Ovary (tissue), 9 donors: Measurements from ENCODE around the gene INTS15. TPM values are rescaled to one million over a fixed set of nuclear protein-coding genes. Genes with fewer than 3 reads are reported as not detected.

Experiments
- DNase-seq, 5 donors: peaks; one replicate each; pipeline ENCODE4 v3.0.0-alpha.2; 2019 to 2020
- H3K27ac ChIP-seq, 2 donors: fragments of 200-600 bp; one replicate each; pipeline versions ENCODE4 v1.5.1 to v1.8.0; 2019 to 2022
- H3K27me3 ChIP-seq: fragments of 200-600 bp; one replicate; pipeline ENCODE4 v1.8.0; 2022
- H3K36me3 ChIP-seq: fragments of 200-600 bp; sonication (generic); one replicate; pipeline ENCODE4 v1.5.1; 2019
- H3K4me1 ChIP-seq: one replicate; pipeline ENCODE4 v1.8.1; 2013; ENCODE audit warnings: mild to moderate bottlenecking, moderate library complexity; ENCODE audit not compliant: insufficient read depth
- H3K4me3 ChIP-seq: fragments of 200-600 bp; sonication (generic); one replicate; pipeline ENCODE4 v1.5.1; 2017
- H3K9me3 ChIP-seq, 2 donors: fragments of 200-600 bp in 1 of 2; sonication (generic) in 1 of 2; one replicate each; pipeline versions ENCODE4 v1.5.1 to v1.8.1; 2013 to 2019; ENCODE audit warnings: mild to moderate bottlenecking in 1 of 2, moderate library complexity in 1 of 2
- CTCF ChIP-seq, 3 donors: fragments of 450-650 bp in 2 of 3; fragments of 200-600 bp in 1 of 3; IDR thresholded peaks; one replicate each; pipeline versions ENCODE4 v1.5.1 to v1.8.0; 2016 to 2022; ENCODE audit warnings: antibody characterized with exemption in 3 of 3, mild to moderate bottlenecking in 1 of 3
- EP300 ChIP-seq: sonication (generic); formaldehyde crosslinking; IDR thresholded peaks from one replicate; pipeline ENCODE4 v1.6.1; 2017; ENCODE audit warnings: antibody characterized with exemption
- POLR2A ChIP-seq: fragments of 450-650 bp; IDR thresholded peaks from one replicate; pipeline ENCODE4 v1.6.1; 2017; ENCODE audit warnings: antibody characterized with exemption, mild to moderate bottlenecking, moderate library complexity
- WGBS, 3 donors: extraction: QIAGEN DNeasy Blood & Tissue Kit in 1 of 3; methylation state at CpG; one replicate each; pipeline versions ENCODE4 v1.1.5 to v1.1.7; 2013 to 2017; 5-methylcytosine and 5-hydroxymethylcytosine counted together
- intact Hi-C, 4 donors: fragments of 100-400 bp; cut with DNase I; formaldehyde crosslinking; loops; one replicate each; pipeline versions ENCODE4 v1.11.0 to v1.15.1; 2022 to 2023
- polyA plus RNA-seq, 2 donors: library from polyadenylated mRNA; stranded (reverse); fragments of 200-250 nt in 1 of 2; fragments of 350-450 nt in 1 of 2; fragmentation: Illumina TruSeq in 1 of 2; extraction: RNeasy Lipid Tissue Mini Kit (QIAGEN cat#74804) in 1 of 2; gene quantifications; one replicate each; pipeline ENCODE4 v1.2.3, GENCODE V29; 2013 to 2014
- total RNA-seq, 7 donors: library from RNA; depleted of rRNA in 2 of 7; stranded (reverse); fragments of >200 nt in 2 of 7; fragmentation: NEBNext Ultra II Directional in 3 of 7; extraction: Animal tissue kit (Norgen Biotek cat#: 25700) in 3 of 7; gene quantifications; one replicate each; pipeline versions ENCODE4 v1.1.0 to v1.2.4, GENCODE V29; 2016 to 2023
- donor health status: DM: no; HTN: no; CAD: no; lungs with moderate emphysema.
- donor health status: DM: no; HTN: no; CAD: no.
- donor health status: Bipolar disorder and iron deficiency.
- donor health status: DM: yes; HTN: yes; CAD: no.
- donor health status: DM: no; HTN: no; CAD: no.
- donor health status: DM: yes; HTN: yes; CAD: no.

The INTS15 gene
- total and polyA plus RNA-seq, 9 donors, result 20.3 to 35.0 (median 30.2) TPM

GRCh38 chr7:6589151-6589828 lies 531 bp upstream of the INTS15 start:
- Histone ChIP-seq H3K27me3 (no peaks in the 10 kb centered on the region), H3K4me1 (no peaks in the 10 kb centered on the region), H3K9me3 (no peaks in the 10 kb centered on the region), H3K4me3 (peak overlapping the region; percentile 80), H3K36me3 (no peaks in the 10 kb centered on the region), H3K27ac (peak overlapping the region in 1 of 2 donors; percentile 70)
- TF ChIP-seq POLR2A, result no peak
- no peak for TF ChIP-seq EP300
- TF ChIP-seq CTCF (IDR thresholded peaks at IDR 0.05), result no peak
- whole genome bisulfite sequencing, 3 donors, result 39 to 46% (median 41%) methylated on average over 20 to 22 of the region's 22 CpGs
- no peak for DNase-seq
- intact Hi-C loops, result loop anchor here in 1 of 4 donors (10.0 kb wide), 1 partner anchor 596 kb away; the partner anchor contains the start of gene C1GALT1

GRCh38 chr7:6590645-6591110 lies 857 bp downstream of the INTS15 start:
- no peaks in the 10 kb centered on the region for H3K36me3 ChIP-seq
- intact Hi-C loops, result no loop called here

GRCh38 chr7:6600093-6600492 lies 10.3 kb downstream of the INTS15 start:
- Histone ChIP-seq H3K9me3 (no peaks in the 10 kb centered on the region), H3K27me3 (no peaks in the 10 kb centered on the region), H3K36me3 (no peaks in the 10 kb centered on the region), H3K4me1 (no peaks in the 10 kb centered on the region), H3K4me3 (no peak overlapping the region), H3K27ac (no peak overlapping the region)
- WGBS, 3 donors, result 84 to 90% (median 87%) methylated on average over 12 to 15 of the region's 15 CpGs
- DNase-seq, result no peak
- intact Hi-C loops, result no loop called here
- TF ChIP-seq EP300 (no peak), POLR2A (no peak), CTCF (IDR thresholded peaks at IDR 0.05) (no peak)

More at GRCh38 chr7:6590645-6591110, 857 bp downstream of the INTS15 start:
- H3K4me1 ChIP-seq, result no peaks in the 10 kb centered on the region
- TF ChIP-seq POLR2A, result no peak
- no peaks in the 10 kb centered on the region for H3K27me3 ChIP-seq
- DNase-seq, result no peak
- WGBS, 3 donors, result 5 to 6% (median 5%) methylated on average over 10 of the region's 10 CpGs
- no peaks in the 10 kb centered on the region for H3K9me3 ChIP-seq
- peak overlapping the region; percentile 68 to 70 for H3K27ac ChIP-seq
- H3K4me3 ChIP-seq, result peak overlapping the region; percentile 80

GRCh38 chr7:6604458-6604857 lies 14.6 kb downstream of the INTS15 start:
- H3K27ac ChIP-seq, result no peak overlapping the region
- H3K4me3 ChIP-seq, result no peak overlapping the region
- TF ChIP-seq POLR2A (no peak), EP300 (no peak), CTCF (IDR thresholded peaks at IDR 0.05) (no peak)
- intact Hi-C loops, result no loop called here
- H3K27me3 ChIP-seq, result no peaks in the 10 kb centered on the region
- H3K9me3 ChIP-seq, result no peaks in the 10 kb centered on the region
- H3K36me3 ChIP-seq, result no peaks in the 10 kb centered on the region
- no peaks in the 10 kb centered on the region for H3K4me1 ChIP-seq
- DNase-seq, result no peak
- WGBS, 3 donors, result 81 to 92% (median 85%) methylated on average over 10 of the region's 10 CpGs

GRCh38 chr7:6606866-6607583 lies 17.2 kb downstream of the INTS15 start:
- Histone ChIP-seq H3K36me3 (no peaks in the 10 kb centered on the region), H3K27ac (no peak overlapping the region), H3K4me1 (no peaks in the 10 kb centered on the region), H3K27me3 (no peaks in the 10 kb centered on the region), H3K4me3 (no peak overlapping the region), H3K9me3 (no peaks in the 10 kb centered on the region)
- intact Hi-C loops, result no loop called here
- TF ChIP-seq CTCF (IDR thresholded peaks at IDR 0.05), result no peak
- no peak for TF ChIP-seq POLR2A
- no peak for TF ChIP-seq EP300
- no peak for DNase-seq
- WGBS, 3 donors, result 86 to 92% (median 89%) methylated on average over 33 to 36 of the region's 36 CpGs
